ENCODE measurements around the gene WIPF1. TPM values are rescaled to one million over a fixed set of nuclear protein-coding genes. Genes with fewer than 3 reads are reported as not detected.

The WIPF1 gene
- total and polyA plus RNA-seq, 2 of the 13 experiments (the other 11 are each of a cell fraction or from before 2014, with no cell fraction given): 0.01 TPM; not detected in 1

- TF ChIP-seq ZNF781 (CRISPR knock-in tag; IDR thresholded peaks at IDR 0.05; ENCODE audit: borderline replicate concordance, not compliant biosample characterization) (no peak), SP140L (CRISPR knock-in tag; IDR thresholded peaks at IDR 0.05; ENCODE audit: borderline replicate concordance) (no peak), ATAD3A (CRISPR knock-in tag; IDR thresholded peaks at IDR 0.05) (no peak), SP4 (CRISPR knock-in tag; IDR thresholded peaks at IDR 0.05) (no peak), ZNF224 (CRISPR knock-in tag; IDR thresholded peaks at IDR 0.05) (no peak), FIP1L1 (IDR thresholded peaks at IDR 0.05; ENCODE audit: borderline replicate concordance, insufficient read depth, low read depth, low read length) (no peak), MXD3 (CRISPR knock-in tag; IDR thresholded peaks at IDR 0.05) (no peak), HOXD1 (CRISPR knock-in tag; IDR thresholded peaks at IDR 0.05) (no peak), DMTF1 (CRISPR knock-in tag; IDR thresholded peaks at IDR 0.05) (no peak), BRD4 (CRISPR knock-in tag; IDR thresholded peaks at IDR 0.05) (no peak)
- TF ChIP-seq, protein P1, sequence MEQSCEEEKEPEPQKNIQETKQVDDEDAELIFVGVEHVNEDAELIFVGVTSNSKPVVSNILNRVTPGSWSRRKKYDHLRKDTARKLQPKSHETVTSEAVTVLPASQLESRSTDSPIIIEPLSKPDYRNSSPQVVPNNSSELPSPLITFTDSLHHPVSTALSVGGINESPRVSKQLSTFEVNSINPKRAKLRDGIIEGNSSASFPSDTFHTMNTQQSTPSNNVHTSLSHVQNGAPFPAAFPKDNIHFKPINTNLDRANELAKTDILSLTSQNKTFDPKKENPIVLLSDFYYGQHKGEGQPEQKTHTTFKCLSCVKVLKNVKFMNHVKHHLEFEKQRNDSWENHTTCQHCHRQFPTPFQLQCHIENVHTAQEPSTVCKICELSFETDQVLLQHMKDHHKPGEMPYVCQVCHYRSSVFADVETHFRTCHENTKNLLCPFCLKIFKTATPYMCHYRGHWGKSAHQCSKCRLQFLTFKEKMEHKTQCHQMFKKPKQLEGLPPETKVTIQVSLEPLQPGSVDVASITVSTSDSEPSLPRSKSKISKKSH (CRISPR knock-in tag; IDR thresholded peaks at IDR 0.05; ENCODE audit: borderline replicate concordance): no peak
- TF ChIP-seq, protein P2, sequence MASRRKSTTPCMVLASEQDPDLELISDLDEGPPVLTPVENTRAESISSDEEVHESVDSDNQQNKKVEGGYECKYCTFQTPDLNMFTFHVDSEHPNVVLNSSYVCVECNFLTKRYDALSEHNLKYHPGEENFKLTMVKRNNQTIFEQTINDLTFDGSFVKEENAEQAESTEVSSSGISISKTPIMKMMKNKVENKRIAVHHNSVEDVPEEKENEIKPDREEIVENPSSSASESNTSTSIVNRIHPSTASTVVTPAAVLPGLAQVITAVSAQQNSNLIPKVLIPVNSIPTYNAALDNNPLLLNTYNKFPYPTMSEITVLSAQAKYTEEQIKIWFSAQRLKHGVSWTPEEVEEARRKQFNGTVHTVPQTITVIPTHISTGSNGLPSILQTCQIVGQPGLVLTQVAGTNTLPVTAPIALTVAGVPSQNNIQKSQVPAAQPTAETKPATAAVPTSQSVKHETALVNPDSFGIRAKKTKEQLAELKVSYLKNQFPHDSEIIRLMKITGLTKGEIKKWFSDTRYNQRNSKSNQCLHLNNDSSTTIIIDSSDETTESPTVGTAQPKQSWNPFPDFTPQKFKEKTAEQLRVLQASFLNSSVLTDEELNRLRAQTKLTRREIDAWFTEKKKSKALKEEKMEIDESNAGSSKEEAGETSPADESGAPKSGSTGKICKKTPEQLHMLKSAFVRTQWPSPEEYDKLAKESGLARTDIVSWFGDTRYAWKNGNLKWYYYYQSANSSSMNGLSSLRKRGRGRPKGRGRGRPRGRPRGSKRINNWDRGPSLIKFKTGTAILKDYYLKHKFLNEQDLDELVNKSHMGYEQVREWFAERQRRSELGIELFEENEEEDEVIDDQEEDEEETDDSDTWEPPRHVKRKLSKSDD (CRISPR knock-in tag; IDR thresholded peaks at IDR 0.05; ENCODE audit: low read depth): no peak
Measured at GRCh38 chr2:174572556-174572955, 25.0 kb downstream of the WIPF1 start (continued).
